Measurements from ENCODE around the gene ANKRD17. TPM values are rescaled to one million over a fixed set of nuclear protein-coding genes. Genes with fewer than 3 reads are reported as not detected.
"Not testable (repeated sequence)": the region's sequence is repeated elsewhere in the genome, so short reads cannot be mapped to it uniquely, and the experiment has no call there.

The ANKRD17 gene
- total RNA-seq, 2 experiments from 2014 or later: 50.6 to 57.5 TPM

- ATAC-seq: no peak
- no peaks in the 10 kb centered on the region for H3K27me3 Mint-ChIP-seq
- CTCF ChIA-PET: interaction anchor here (0.5 to 0.7 kb wide), 3 partner anchors 27 to 32 kb away, joined by 3 to 4 read pairs (median 3); no protein-coding TSS in a partner anchor
- no peak overlapping the region for H3K4me3 Mint-ChIP-seq
- peaks cover 48% of the 10 kb centered on the region for H3K36me3 Mint-ChIP-seq
- peaks cover 3% of the 10 kb centered on the region for H3K9me3 Mint-ChIP-seq (ENCODE audit: low read depth)
- no peak for DNase-seq
- H3K27ac Mint-ChIP-seq: no peak overlapping the region
- H3K4me1 Mint-ChIP-seq: peaks cover 15% of the 10 kb centered on the region
Measured at GRCh38 chr4:73208376-73208775, 50.2 kb downstream of the ANKRD17 start.

- CTCF ChIA-PET: no interaction called here
- no peak overlapping the region for H3K27ac Mint-ChIP-seq
- no peak overlapping the region for H3K4me3 Mint-ChIP-seq
- H3K4me1 Mint-ChIP-seq: peaks cover 16% of the 10 kb centered on the region
- H3K27me3 Mint-ChIP-seq: no peaks in the 10 kb centered on the region
- no peak for ATAC-seq
- H3K9me3 Mint-ChIP-seq (ENCODE audit: low read depth): peaks cover 3% of the 10 kb centered on the region
- no peak for DNase-seq
- peaks cover 56% of the 10 kb centered on the region for H3K36me3 Mint-ChIP-seq
Measured at GRCh38 chr4:73206236-73206635, 52.4 kb downstream of the ANKRD17 start.

GRCh38 chr4:73205482-73205881 lies 53.1 kb downstream of the ANKRD17 start:
- Mint-ChIP-seq H3K4me1 (peaks cover 18% of the 10 kb centered on the region), H3K4me3 (no peak overlapping the region), H3K27ac (no peak overlapping the region), H3K9me3 (ENCODE audit: low read depth) (peaks cover 3% of the 10 kb centered on the region), H3K36me3 (peaks cover 54% of the 10 kb centered on the region), H3K27me3 (no peaks in the 10 kb centered on the region)
- DNase-seq (no peak), ATAC-seq (no peak)
- CTCF ChIA-PET: interaction anchor here (1.5 kb wide), 1 partner anchor 9 kb away, joined by 5 read pairs; no protein-coding TSS in a partner anchor

- H3K9me3 Mint-ChIP-seq (ENCODE audit: low read depth); CTCF ChIA-PET; DNase-seq; H3K27ac Mint-ChIP-seq; H3K27me3 Mint-ChIP-seq; H3K4me3 Mint-ChIP-seq; ATAC-seq: not testable (repeated sequence)
- H3K36me3 Mint-ChIP-seq: peaks cover 51% of the 10 kb centered on the region
- H3K4me1 Mint-ChIP-seq: peaks cover 18% of the 10 kb centered on the region
Measured at GRCh38 chr4:73203976-73204375, 54.6 kb downstream of the ANKRD17 start.

- Mint-ChIP-seq H3K27me3 (no peaks in the 10 kb centered on the region), H3K36me3 (peaks cover 20% of the 10 kb centered on the region), H3K4me3 (no peak overlapping the region), H3K27ac (no peak overlapping the region), H3K9me3 (ENCODE audit: low read depth) (no peaks in the 10 kb centered on the region), H3K4me1 (peaks cover 15% of the 10 kb centered on the region)
- ATAC-seq: no peak
- DNase-seq: no peak
- CTCF ChIA-PET: interaction anchor here (0.7 to 1.2 kb wide), 3 partner anchors 8 to 14 kb away, joined by 3 to 5 read pairs (median 4); no protein-coding TSS in a partner anchor
Measured at GRCh38 chr4:73197220-73197619, 61.4 kb downstream of the ANKRD17 start.

GRCh38 chr4:73194064-73194463 lies 64.5 kb downstream of the ANKRD17 start:
- no peaks in the 10 kb centered on the region for H3K27me3 Mint-ChIP-seq
- CTCF ChIA-PET: no interaction called here
- peaks cover 22% of the 10 kb centered on the region for H3K36me3 Mint-ChIP-seq
- ATAC-seq (no peak), DNase-seq (no peak)
- H3K9me3 Mint-ChIP-seq (ENCODE audit: low read depth): no peaks in the 10 kb centered on the region
- no peak overlapping the region for H3K27ac Mint-ChIP-seq
- H3K4me3 Mint-ChIP-seq: no peak overlapping the region
- peaks cover 11% of the 10 kb centered on the region for H3K4me1 Mint-ChIP-seq

GRCh38 chr4:73193659-73194058 lies 64.9 kb downstream of the ANKRD17 start:
- ATAC-seq: no peak
- H3K36me3 Mint-ChIP-seq: peaks cover 22% of the 10 kb centered on the region
- peaks cover 11% of the 10 kb centered on the region for H3K4me1 Mint-ChIP-seq
- H3K9me3 Mint-ChIP-seq (ENCODE audit: low read depth): no peaks in the 10 kb centered on the region
- no peak for DNase-seq
- H3K4me3 Mint-ChIP-seq: no peak overlapping the region
- no peaks in the 10 kb centered on the region for H3K27me3 Mint-ChIP-seq
- H3K27ac Mint-ChIP-seq: no peak overlapping the region
- CTCF ChIA-PET: no interaction called here

- Mint-ChIP-seq H3K27me3 (no peaks in the 10 kb centered on the region), H3K27ac (no peak overlapping the region), H3K36me3 (peaks cover 22% of the 10 kb centered on the region), H3K4me1 (peaks cover 10% of the 10 kb centered on the region), H3K4me3 (no peak overlapping the region), H3K9me3 (ENCODE audit: low read depth) (no peaks in the 10 kb centered on the region)
- CTCF ChIA-PET: no interaction called here
- DNase-seq (no peak), ATAC-seq (no peak)
Measured at GRCh38 chr4:73193155-73193554, 65.4 kb downstream of the ANKRD17 start.

- Mint-ChIP-seq H3K27ac (no peak overlapping the region), H3K4me1 (peaks cover 10% of the 10 kb centered on the region), H3K36me3 (peaks cover 23% of the 10 kb centered on the region), H3K4me3 (no peak overlapping the region), H3K27me3 (no peaks in the 10 kb centered on the region), H3K9me3 (ENCODE audit: low read depth) (no peaks in the 10 kb centered on the region)
- no peak for ATAC-seq
- CTCF ChIA-PET: no interaction called here
- no peak for DNase-seq
Measured at GRCh38 chr4:73189274-73189810, 69.3 kb downstream of the ANKRD17 start.

- Mint-ChIP-seq H3K4me1 (peaks cover 4% of the 10 kb centered on the region), H3K4me3 (no peak overlapping the region), H3K27ac (no peak overlapping the region), H3K9me3 (ENCODE audit: low read depth) (no peaks in the 10 kb centered on the region), H3K27me3 (no peaks in the 10 kb centered on the region), H3K36me3 (peaks cover 20% of the 10 kb centered on the region)
- ATAC-seq: no peak
- DNase-seq: no peak
- CTCF ChIA-PET: interaction anchor here (1.2 kb wide), 1 partner anchor 69 kb away, joined by 3 read pairs; no protein-coding TSS in a partner anchor
Measured at GRCh38 chr4:73187325-73187724, 71.3 kb downstream of the ANKRD17 start.

GRCh38 chr4:73185903-73186302 lies 72.7 kb downstream of the ANKRD17 start:
- DNase-seq: no peak
- H3K27ac Mint-ChIP-seq: no peak overlapping the region
- CTCF ChIA-PET: no interaction called here
- no peak overlapping the region for H3K4me3 Mint-ChIP-seq
- H3K36me3 Mint-ChIP-seq: peaks cover 20% of the 10 kb centered on the region
- no peaks in the 10 kb centered on the region for H3K9me3 Mint-ChIP-seq (ENCODE audit: low read depth)
- H3K4me1 Mint-ChIP-seq: peaks cover 6% of the 10 kb centered on the region
- no peak for ATAC-seq
- no peaks in the 10 kb centered on the region for H3K27me3 Mint-ChIP-seq

GRCh38 chr4:73181231-73181630 lies 77.4 kb downstream of the ANKRD17 start:
- Mint-ChIP-seq H3K4me1 (peaks cover 2% of the 10 kb centered on the region), H3K36me3 (peaks cover 16% of the 10 kb centered on the region), H3K27ac (no peak overlapping the region), H3K4me3 (no peak overlapping the region), H3K9me3 (ENCODE audit: low read depth) (no peaks in the 10 kb centered on the region), H3K27me3 (no peaks in the 10 kb centered on the region)
- DNase-seq (no peak), ATAC-seq (no peak)
- CTCF ChIA-PET: no interaction called here

- Mint-ChIP-seq H3K4me3 (no peak overlapping the region), H3K4me1 (peaks cover 2% of the 10 kb centered on the region), H3K27me3 (no peaks in the 10 kb centered on the region), H3K36me3 (peaks cover 39% of the 10 kb centered on the region), H3K27ac (no peak overlapping the region), H3K9me3 (ENCODE audit: low read depth) (peaks cover 8% of the 10 kb centered on the region)
- ATAC-seq: no peak
- no peak for DNase-seq
- CTCF ChIA-PET: no interaction called here
Measured at GRCh38 chr4:73178389-73178788, 80.2 kb downstream of the ANKRD17 start.

- ATAC-seq: no peak
- no peak for DNase-seq
- Mint-ChIP-seq H3K27me3 (no peaks in the 10 kb centered on the region), H3K27ac (no peak overlapping the region), H3K36me3 (peaks cover 88% of the 10 kb centered on the region), H3K4me1 (peaks cover 3% of the 10 kb centered on the region), H3K4me3 (no peak overlapping the region), H3K9me3 (ENCODE audit: low read depth) (peaks cover 8% of the 10 kb centered on the region)
- CTCF ChIA-PET: no interaction called here
Measured at GRCh38 chr4:73172161-73172560, 86.4 kb downstream of the ANKRD17 start.

Data from activated CD8-positive, alpha-beta memory T cell treated with anti-CD3 and anti-CD28 coated beads, Interleukin-2, amount 10 ng/mL, durations not matched to agents 7 days and 5 days (primary cell).